Adrenal gland (tissue), 12 donors: ENCODE data around the gene PIPOX. TPM values are rescaled to one million over a fixed set of nuclear protein-coding genes. Genes with fewer than 3 reads are reported as not detected.

Experiments
- DNase-seq, 7 donors: peaks; one replicate each; pipeline ENCODE4 v3.0.0-alpha.2; 2019 to 2020
- H3K27ac ChIP-seq, 5 donors: fragments of 200-600 bp; sonication (generic) in 4 of 5; 1 replicate in 3 of 5; 2 replicates in 2 of 5; pipeline versions ENCODE4 v1.5.1 to v1.8.0; 2016 to 2020; ENCODE audit warnings: mild to moderate bottlenecking in 1 of 5
- H3K27me3 ChIP-seq: fragments of 200-600 bp; 2 replicates; pipeline ENCODE4 v1.8.0; 2021
- H3K36me3 ChIP-seq, 2 donors: fragments of 200-600 bp; replicated peaks in 1 of 2; 1 replicate in 1 of 2; 2 replicates in 1 of 2; pipeline versions ENCODE4 v1.5.1 to v1.8.0; 2018 to 2022
- H3K4me1 ChIP-seq, 2 donors: fragments of 200-600 bp; replicated peaks in 1 of 2; 1 replicate in 1 of 2; 2 replicates in 1 of 2; pipeline versions ENCODE4 v1.5.1 to v1.8.0; 2018 to 2021
- H3K4me3 ChIP-seq, 4 donors: fragments of 200-600 bp; sonication (generic) in 3 of 4; one replicate each; pipeline ENCODE4 v1.5.1; 2016 to 2018
- H3K9me3 ChIP-seq, 3 donors: fragments of 200-600 bp; sonication (generic) in 1 of 3; replicated peaks in 1 of 3; 1 replicate in 2 of 3; 2 replicates in 1 of 3; pipeline versions ENCODE4 v1.5.1 to v1.8.0; 2016 to 2021
- POLR2A ChIP-seq, 2 donors: fragments of 450-650 bp; IDR thresholded peaks; one replicate each; pipeline ENCODE4 v1.6.1; 2017; ENCODE audit warnings: antibody characterized with exemption in 2 of 2, mild to moderate bottlenecking in 2 of 2, moderate library complexity in 1 of 2
- WGBS, 4 donors: extraction: QIAGEN DNeasy Blood & Tissue Kit in 2 of 4; methylation state at CpG; one replicate each; pipeline versions ENCODE4 v1.1.5 to v1.1.7; 2013 to 2017; 5-methylcytosine and 5-hydroxymethylcytosine counted together
- intact Hi-C, 2 donors: fragments of 100-400 bp; cut with DNase I; formaldehyde crosslinking; loops; one replicate each; pipeline versions ENCODE4 v1.14.1 to v1.15.0; 2022 to 2023
- polyA plus RNA-seq, 3 donors: library from polyadenylated mRNA; stranded (reverse); fragments of 200-250 nt in 2 of 3; fragments of 350-450 nt in 1 of 3; fragmentation: Illumina TruSeq in 1 of 3; extraction: RNeasy Lipid Tissue Mini Kit (QIAGEN cat#74804) in 1 of 3; gene quantifications; one replicate each; pipeline ENCODE4 v1.2.3, GENCODE V29; 2013 to 2014
- total RNA-seq, 9 donors: library from RNA; depleted of rRNA in 4 of 9; stranded (reverse); fragments of >200 nt in 4 of 9; fragments of 120-200 nt in 1 of 9; fragmentation: NEBNext Ultra II Directional in 1 of 9; extraction: Animal tissue kit (Norgen Biotek cat#: 25700) in 1 of 9; gene quantifications; one replicate each; pipeline versions ENCODE4 v1.1.0 to v1.2.4, GENCODE V29; 2013 to 2023
- TF ChIP-seq, protein P1 (sequence below), 6 experiments: fragments of 450-650 bp in 4 of 6; fragments of 200-600 bp in 2 of 6; sonication (generic) in 1 of 6; IDR thresholded peaks; 1 replicate in 5 of 6; 2 replicates in 1 of 6; pipeline versions ENCODE4 v1.5.1 to v1.8.0; 2016 to 2021; ENCODE audit warnings: antibody characterized with exemption in 6 of 6, mild to moderate bottlenecking in 2 of 6, moderate library complexity in 1 of 6
- donor health status: healthy with polysubstance abuse.
- donor health status: Bipolar disorder and iron deficiency.
- donor health status: DM: yes; HTN: yes; CAD: no.
- donor health status: DM: no; HTN: no; CAD: no.
- donor health status: DM: no; HTN: no; CAD: no.
- donor health status: DM: yes; HTN: yes; CAD: no.

PIPOX gene
- total and polyA plus RNA-seq, 12 donors = 0.34 to 2.2 (median 1.3) TPM

DNA sequence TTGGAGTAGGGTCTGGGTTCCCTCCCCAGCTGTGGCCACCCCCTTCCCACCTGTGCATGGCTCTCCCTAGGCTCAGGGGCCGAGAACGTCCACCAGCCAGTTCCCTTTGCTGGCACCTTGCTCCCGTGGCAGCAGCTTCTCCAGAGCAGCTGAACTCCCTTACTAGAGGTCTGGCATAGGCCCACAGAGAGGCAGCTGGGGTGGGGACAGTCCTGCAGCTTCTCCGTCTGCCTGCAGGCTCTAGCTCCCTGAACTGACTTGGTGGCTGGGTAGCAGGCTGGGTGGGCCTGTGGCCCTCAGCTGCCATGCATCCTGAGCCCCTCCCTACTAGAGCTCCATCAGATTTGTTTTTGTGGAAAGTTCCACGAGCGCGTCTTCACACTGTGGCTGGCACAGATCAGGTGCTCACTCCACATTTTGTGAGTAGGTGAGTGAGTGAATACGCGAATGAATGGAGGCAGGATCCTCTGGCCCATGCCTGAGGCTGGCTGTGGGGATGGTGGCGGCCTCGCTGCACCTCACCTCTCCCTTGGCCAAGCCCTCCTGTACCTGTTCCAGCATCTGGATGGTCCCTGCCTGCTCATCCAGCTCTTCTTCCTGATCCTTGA is 51.3 kb downstream of the PIPOX start:
- TF ChIP-seq POLR2A (IDR thresholded peaks at IDR 0.05) = no peak
- TF ChIP-seq, protein P1, sequence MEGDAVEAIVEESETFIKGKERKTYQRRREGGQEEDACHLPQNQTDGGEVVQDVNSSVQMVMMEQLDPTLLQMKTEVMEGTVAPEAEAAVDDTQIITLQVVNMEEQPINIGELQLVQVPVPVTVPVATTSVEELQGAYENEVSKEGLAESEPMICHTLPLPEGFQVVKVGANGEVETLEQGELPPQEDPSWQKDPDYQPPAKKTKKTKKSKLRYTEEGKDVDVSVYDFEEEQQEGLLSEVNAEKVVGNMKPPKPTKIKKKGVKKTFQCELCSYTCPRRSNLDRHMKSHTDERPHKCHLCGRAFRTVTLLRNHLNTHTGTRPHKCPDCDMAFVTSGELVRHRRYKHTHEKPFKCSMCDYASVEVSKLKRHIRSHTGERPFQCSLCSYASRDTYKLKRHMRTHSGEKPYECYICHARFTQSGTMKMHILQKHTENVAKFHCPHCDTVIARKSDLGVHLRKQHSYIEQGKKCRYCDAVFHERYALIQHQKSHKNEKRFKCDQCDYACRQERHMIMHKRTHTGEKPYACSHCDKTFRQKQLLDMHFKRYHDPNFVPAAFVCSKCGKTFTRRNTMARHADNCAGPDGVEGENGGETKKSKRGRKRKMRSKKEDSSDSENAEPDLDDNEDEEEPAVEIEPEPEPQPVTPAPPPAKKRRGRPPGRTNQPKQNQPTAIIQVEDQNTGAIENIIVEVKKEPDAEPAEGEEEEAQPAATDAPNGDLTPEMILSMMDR (IDR thresholded peaks at IDR 0.05) = no peak
- Histone ChIP-seq H3K4me1 (no peaks in the 10 kb centered on the region), H3K27ac (no peak overlapping the region), H3K27me3 (no peaks in the 10 kb centered on the region), H3K36me3 (peaks cover 0 to 93% of the 10 kb centered on the region in 2 donors), H3K4me3 (no peak overlapping the region), H3K9me3 (no peaks in the 10 kb centered on the region)
- intact Hi-C loops = no loop called here
- 85 to 92% (median 90%) methylated on average over 10 to 11 of the region's 11 CpGs for WGBS, 4 donors
- no peak for DNase-seq

DNA sequence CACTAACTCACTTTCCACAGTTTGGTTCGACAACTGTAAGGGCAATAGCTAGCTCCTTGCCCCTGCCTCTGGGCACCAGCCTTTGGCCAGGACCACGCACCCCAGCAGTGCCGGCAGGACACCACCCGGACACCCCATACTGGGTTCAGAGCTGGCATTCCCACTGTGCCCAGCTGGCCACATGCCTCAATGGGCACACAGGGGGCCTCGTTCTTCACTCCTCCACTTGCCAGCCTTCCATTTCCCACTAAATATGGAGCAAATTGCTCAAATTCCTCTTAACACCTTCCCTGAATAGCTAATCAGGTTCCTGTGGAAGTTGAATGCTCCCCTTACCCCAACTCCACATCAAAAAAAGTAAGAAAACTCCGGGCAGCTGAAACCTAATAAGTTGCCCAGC is 52.5 kb downstream of the PIPOX start:
- H3K27ac ChIP-seq = no peak overlapping the region
- H3K4me1 ChIP-seq = no peaks in the 10 kb centered on the region
- intact Hi-C loops = no loop called here
- WGBS, 4 donors = 91 to 94% (median 93%) methylated on average over 6 of the region's 6 CpGs
- H3K27me3 ChIP-seq = no peaks in the 10 kb centered on the region
- peaks cover 0 to 82% of the 10 kb centered on the region in 2 donors for H3K36me3 ChIP-seq
- H3K9me3 ChIP-seq = no peaks in the 10 kb centered on the region
- no peak overlapping the region for H3K4me3 ChIP-seq
- TF ChIP-seq, protein P1 (IDR thresholded peaks at IDR 0.05) = no peak
- TF ChIP-seq POLR2A (IDR thresholded peaks at IDR 0.05) = no peak
- DNase-seq = no peak

DNA sequence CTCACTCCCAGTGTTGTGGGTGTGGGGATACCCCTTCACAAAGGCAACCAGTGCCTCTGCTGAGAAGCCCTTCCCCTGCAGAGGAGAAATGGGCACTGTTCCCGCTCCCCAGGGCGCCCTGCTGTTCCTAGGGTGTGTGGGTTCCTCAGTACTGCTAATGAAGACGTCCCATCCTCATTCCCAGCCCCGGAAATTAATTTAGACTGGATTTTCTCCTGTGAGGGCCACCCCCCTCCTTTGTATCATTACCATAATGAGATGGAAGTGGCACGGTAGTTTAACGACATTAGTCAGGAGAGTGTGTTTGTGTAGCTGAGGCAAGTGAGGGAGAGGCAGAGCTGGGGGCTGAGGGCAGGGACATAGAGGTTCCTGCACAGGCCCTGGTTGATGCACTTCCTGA is 53.2 kb downstream of the PIPOX start:
- no peak for DNase-seq
- WGBS, 4 donors = 79 to 89% (median 85%) methylated on average over 6 of the region's 6 CpGs
- Histone ChIP-seq H3K36me3 (peaks cover 0 to 80% of the 10 kb centered on the region in 2 donors), H3K27me3 (no peaks in the 10 kb centered on the region), H3K27ac (no peak overlapping the region), H3K9me3 (no peaks in the 10 kb centered on the region), H3K4me3 (no peak overlapping the region), H3K4me1 (no peaks in the 10 kb centered on the region)
- TF ChIP-seq POLR2A (IDR thresholded peaks at IDR 0.05) = no peak
- TF ChIP-seq, protein P1 (IDR thresholded peaks at IDR 0.05) = no peak
- intact Hi-C loops = no loop called here

DNA sequence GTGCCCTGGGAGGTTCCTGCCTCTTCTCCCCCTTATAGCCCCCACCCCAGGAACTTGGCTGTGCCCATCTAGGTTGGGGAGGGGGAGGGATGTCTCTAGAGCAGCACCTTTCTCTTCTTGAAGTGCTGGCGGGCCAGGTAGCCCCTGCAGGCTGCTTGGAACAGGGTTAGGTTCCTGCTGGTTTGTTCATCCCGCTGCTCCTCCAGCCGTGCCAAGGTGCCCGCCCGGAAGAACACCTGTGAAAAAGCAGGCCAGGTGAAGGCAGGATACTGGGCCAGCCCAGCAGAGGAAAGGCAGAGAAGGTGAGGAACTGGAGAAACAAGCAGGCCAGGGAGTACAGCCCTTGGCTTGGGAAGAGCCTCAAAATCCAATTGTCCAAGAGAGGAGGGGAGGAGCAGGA is 56.6 kb downstream of the PIPOX start:
- intact Hi-C loops = no loop called here
- 90 to 100% (median 95%) methylated on average over 5 of the region's 5 CpGs for WGBS, 4 donors
- Histone ChIP-seq H3K27ac (no peak overlapping the region), H3K36me3 (peaks cover 0 to 57% of the 10 kb centered on the region in 2 donors), H3K27me3 (no peaks in the 10 kb centered on the region), H3K4me1 (no peaks in the 10 kb centered on the region), H3K4me3 (no peak overlapping the region), H3K9me3 (no peaks in the 10 kb centered on the region)
- DNase-seq = no peak
- TF ChIP-seq, protein P1 (IDR thresholded peaks at IDR 0.05) = no peak
- TF ChIP-seq POLR2A (IDR thresholded peaks at IDR 0.05) = no peak
